ENCODE measurements around the gene MED25.

The MED25 gene

DNA sequence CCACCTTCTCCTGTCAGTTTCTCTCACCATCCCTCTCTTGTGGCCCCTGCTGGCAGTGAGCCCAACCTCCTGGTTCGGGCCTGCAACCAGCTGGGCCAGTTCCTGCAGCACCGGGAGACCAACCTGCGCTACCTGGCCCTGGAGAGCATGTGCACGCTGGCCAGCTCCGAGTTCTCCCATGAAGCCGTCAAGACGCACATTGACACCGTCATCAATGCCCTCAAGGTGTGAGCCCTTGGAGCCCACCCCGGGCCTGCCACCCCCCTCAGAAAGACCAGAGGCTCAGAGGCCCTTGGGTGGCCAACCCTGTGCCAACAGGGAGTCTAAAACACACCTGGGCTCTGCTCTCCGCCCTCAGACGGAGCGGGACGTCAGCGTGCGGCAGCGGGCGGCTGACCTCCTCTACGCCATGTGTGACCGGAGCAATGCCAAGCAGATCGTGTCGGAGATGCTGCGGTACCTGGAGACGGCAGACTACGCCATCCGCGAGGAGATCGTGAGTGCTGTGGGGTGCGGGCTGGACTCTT lies 18.8 kb upstream of the MED25 start:
- Histone ChIP-seq H3K4me3 (ENCODE audit: low read depth, low read length) (no peak overlapping the region), H3K36me3 (ENCODE audit: control insufficient read depth, insufficient read depth, low read length) (peaks cover 75% of the 10 kb centered on the region), H3K4me1 (ENCODE audit: control insufficient read depth, insufficient read depth, low read length) (peaks cover 8% of the 10 kb centered on the region), H3K27ac (ENCODE audit: low read depth, low read length) (no peak overlapping the region), H3K9me3 (ENCODE audit: control insufficient read depth, insufficient read depth, low read depth, low read length) (no peaks in the 10 kb centered on the region), H3K27me3 (ENCODE audit: control insufficient read depth, insufficient read depth, low read length) (no peaks in the 10 kb centered on the region), H3K9ac (ENCODE audit: low read length) (no peak overlapping the region)

- Histone ChIP-seq H3K4me1 (ENCODE audit: control insufficient read depth, insufficient read depth, low read length) (peaks cover 8% of the 10 kb centered on the region), H3K9ac (ENCODE audit: low read length) (no peak overlapping the region), H3K36me3 (ENCODE audit: control insufficient read depth, insufficient read depth, low read length) (peaks cover 71% of the 10 kb centered on the region), H3K9me3 (ENCODE audit: control insufficient read depth, insufficient read depth, low read depth, low read length) (no peaks in the 10 kb centered on the region), H3K27me3 (ENCODE audit: control insufficient read depth, insufficient read depth, low read length) (no peaks in the 10 kb centered on the region), H3K27ac (ENCODE audit: low read depth, low read length) (no peak overlapping the region), H3K4me3 (ENCODE audit: low read depth, low read length) (no peak overlapping the region)
These were observed 18.2 kb upstream of the MED25 start for GRCh38 chr19:49799798-49800376.

DNA sequence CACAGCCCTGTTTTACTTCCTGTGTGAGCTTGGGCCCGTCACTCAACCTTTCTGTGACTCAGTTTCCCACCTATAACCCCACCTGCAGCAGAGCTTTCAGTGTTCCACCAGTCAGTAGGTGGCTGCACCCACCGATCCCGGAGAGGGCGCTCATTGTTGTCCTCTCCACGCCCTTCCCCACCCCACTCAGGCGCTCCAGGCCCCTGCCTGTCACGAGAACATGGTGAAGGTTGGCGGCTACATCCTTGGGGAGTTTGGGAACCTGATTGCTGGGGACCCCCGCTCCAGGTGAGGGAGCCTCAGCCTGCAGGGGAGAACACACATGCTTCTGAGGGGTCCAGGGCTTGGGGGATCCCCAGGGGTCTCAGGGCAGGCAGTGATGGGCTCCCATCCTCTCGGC lies 17.3 kb upstream of the MED25 start:
- Histone ChIP-seq H3K4me3 (ENCODE audit: low read depth, low read length) (no peak overlapping the region), H3K4me1 (ENCODE audit: control insufficient read depth, insufficient read depth, low read length) (peaks cover 8% of the 10 kb centered on the region), H3K27me3 (ENCODE audit: control insufficient read depth, insufficient read depth, low read length) (no peaks in the 10 kb centered on the region), H3K9ac (ENCODE audit: low read length) (no peak overlapping the region), H3K9me3 (ENCODE audit: control insufficient read depth, insufficient read depth, low read depth, low read length) (no peaks in the 10 kb centered on the region), H3K27ac (ENCODE audit: low read depth, low read length) (no peak overlapping the region), H3K36me3 (ENCODE audit: control insufficient read depth, insufficient read depth, low read length) (peaks cover 63% of the 10 kb centered on the region)

- H3K27ac ChIP-seq (ENCODE audit: low read depth, low read length), result no peak overlapping the region
- H3K4me1 ChIP-seq (ENCODE audit: control insufficient read depth, insufficient read depth, low read length), result peaks cover 8% of the 10 kb centered on the region
- peaks cover 61% of the 10 kb centered on the region for H3K36me3 ChIP-seq (ENCODE audit: control insufficient read depth, insufficient read depth, low read length)
- H3K4me3 ChIP-seq (ENCODE audit: low read depth, low read length), result no peak overlapping the region
- no peaks in the 10 kb centered on the region for H3K27me3 ChIP-seq (ENCODE audit: control insufficient read depth, insufficient read depth, low read length)
- no peaks in the 10 kb centered on the region for H3K9me3 ChIP-seq (ENCODE audit: control insufficient read depth, insufficient read depth, low read depth, low read length)
- no peak overlapping the region for H3K9ac ChIP-seq (ENCODE audit: low read length)
These were observed 16.6 kb upstream of the MED25 start for GRCh38 chr19:49801401-49801888.

- Histone ChIP-seq H3K27ac (ENCODE audit: low read depth, low read length) (no peak overlapping the region), H3K4me3 (ENCODE audit: low read depth, low read length) (peak overlapping the region; percentile 43), H3K36me3 (ENCODE audit: control insufficient read depth, insufficient read depth, low read length) (peaks cover 57% of the 10 kb centered on the region), H3K9me3 (ENCODE audit: control insufficient read depth, insufficient read depth, low read depth, low read length) (no peaks in the 10 kb centered on the region), H3K9ac (ENCODE audit: low read length) (no peak overlapping the region), H3K27me3 (ENCODE audit: control insufficient read depth, insufficient read depth, low read length) (no peaks in the 10 kb centered on the region), H3K4me1 (ENCODE audit: control insufficient read depth, insufficient read depth, low read length) (peaks cover 8% of the 10 kb centered on the region)
These were observed 16.0 kb upstream of the MED25 start for GRCh38 chr19:49801966-49802661.

DNA sequence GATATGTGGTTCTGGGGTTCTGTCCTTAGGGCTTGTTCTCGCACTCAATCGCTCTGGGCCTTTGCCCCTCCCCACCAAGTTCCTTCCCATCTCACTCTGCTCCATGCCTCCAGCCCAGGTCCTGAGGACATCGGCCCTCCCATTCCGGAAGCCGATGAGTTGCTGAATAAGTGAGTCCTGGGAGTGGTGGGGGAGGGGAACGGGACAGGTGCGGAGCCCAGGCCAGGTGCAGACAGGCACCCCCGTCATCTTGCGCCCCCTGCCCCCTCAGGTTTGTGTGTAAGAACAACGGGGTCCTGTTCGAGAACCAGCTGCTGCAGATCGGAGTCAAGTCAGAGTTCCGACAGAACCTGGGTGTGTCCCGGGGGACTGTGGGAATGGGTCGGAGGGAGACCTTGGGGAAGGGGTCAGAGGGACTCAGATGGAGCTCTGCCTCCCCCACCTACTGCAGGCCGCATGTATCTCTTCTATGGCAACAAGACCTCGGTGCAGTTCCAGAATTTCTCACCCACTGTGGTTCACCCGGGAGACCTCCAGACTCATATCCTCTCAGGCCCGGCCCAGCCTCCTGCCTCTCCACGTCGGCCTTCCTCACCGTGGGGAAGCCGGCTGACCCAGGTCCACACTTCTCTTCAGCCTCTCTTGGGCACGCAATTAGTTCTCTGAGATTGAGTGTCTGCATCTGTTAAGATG lies 15.1 kb upstream of the MED25 start:
- H3K9ac ChIP-seq (ENCODE audit: low read length), result no peak overlapping the region
- no peaks in the 10 kb centered on the region for H3K27me3 ChIP-seq (ENCODE audit: control insufficient read depth, insufficient read depth, low read length)
- no peaks in the 10 kb centered on the region for H3K9me3 ChIP-seq (ENCODE audit: control insufficient read depth, insufficient read depth, low read depth, low read length)
- H3K36me3 ChIP-seq (ENCODE audit: control insufficient read depth, insufficient read depth, low read length), result peaks cover 55% of the 10 kb centered on the region
- peak overlapping the region; percentile 43 for H3K4me3 ChIP-seq (ENCODE audit: low read depth, low read length)
- H3K4me1 ChIP-seq (ENCODE audit: control insufficient read depth, insufficient read depth, low read length), result peaks cover 10% of the 10 kb centered on the region
- H3K27ac ChIP-seq (ENCODE audit: low read depth, low read length), result 0 out of 2 replicates have a peak overlapping the region, but pooled peaks have one; percentile 45

- Histone ChIP-seq H3K4me3 (ENCODE audit: low read depth, low read length) (no peak overlapping the region), H3K27me3 (ENCODE audit: control insufficient read depth, insufficient read depth, low read length) (no peaks in the 10 kb centered on the region), H3K36me3 (ENCODE audit: control insufficient read depth, insufficient read depth, low read length) (peaks cover 51% of the 10 kb centered on the region), H3K27ac (ENCODE audit: low read depth, low read length) (no peak overlapping the region), H3K4me1 (ENCODE audit: control insufficient read depth, insufficient read depth, low read length) (peaks cover 14% of the 10 kb centered on the region), H3K9me3 (ENCODE audit: control insufficient read depth, insufficient read depth, low read depth, low read length) (no peaks in the 10 kb centered on the region), H3K9ac (ENCODE audit: low read length) (no peak overlapping the region)
These were observed 14.6 kb upstream of the MED25 start for GRCh38 chr19:49803529-49803856.

DNA sequence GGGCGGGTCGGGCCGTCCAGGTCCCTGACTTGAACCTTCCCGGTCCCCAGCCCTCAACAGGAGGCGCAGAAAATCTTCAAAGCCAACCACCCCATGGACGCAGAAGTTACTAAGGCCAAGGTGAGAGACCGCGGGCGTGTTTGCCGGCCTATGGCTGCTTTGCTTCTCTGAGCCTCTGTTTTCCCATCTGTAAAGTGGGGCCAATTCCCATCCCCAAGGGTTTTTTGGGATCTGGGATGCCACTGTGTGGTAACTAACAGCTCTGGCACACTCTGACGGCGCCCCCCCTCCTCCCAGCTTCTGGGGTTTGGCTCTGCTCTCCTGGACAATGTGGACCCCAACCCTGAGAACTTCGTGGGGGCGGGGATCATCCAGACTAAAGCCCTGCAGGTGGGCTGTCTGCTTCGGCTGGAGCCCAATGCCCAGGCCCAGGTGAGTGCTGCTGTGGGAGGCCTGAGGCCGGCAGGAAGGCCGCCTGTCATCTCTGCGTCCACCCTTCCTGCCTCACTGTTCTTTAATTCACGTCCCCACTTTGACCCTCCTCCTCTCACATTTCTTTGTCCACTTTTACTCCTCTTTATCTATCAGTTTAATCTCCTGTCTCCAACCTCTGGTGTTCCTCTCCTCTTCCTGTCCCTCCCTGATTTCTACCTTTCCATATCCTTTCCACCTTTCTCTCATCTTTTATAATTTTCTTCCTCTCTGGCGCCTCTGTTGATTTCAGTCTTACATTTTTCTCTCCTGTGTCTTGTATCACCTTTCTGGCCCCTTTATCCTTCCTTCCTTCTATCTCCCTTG lies 12.1 kb upstream of the MED25 start:
- Histone ChIP-seq H3K27ac (ENCODE audit: low read depth, low read length) (no peak overlapping the region), H3K4me3 (ENCODE audit: low read depth, low read length) (peak overlapping the region; percentile 25; the same call in 1 of the 2 replicates), H3K9ac (ENCODE audit: low read length) (no peak overlapping the region), H3K36me3 (ENCODE audit: control insufficient read depth, insufficient read depth, low read length) (peaks cover 27% of the 10 kb centered on the region), H3K9me3 (ENCODE audit: control insufficient read depth, insufficient read depth, low read depth, low read length) (no peaks in the 10 kb centered on the region), H3K4me1 (ENCODE audit: control insufficient read depth, insufficient read depth, low read length) (peaks cover 22% of the 10 kb centered on the region), H3K27me3 (ENCODE audit: control insufficient read depth, insufficient read depth, low read length) (no peaks in the 10 kb centered on the region; the same call in 1 of the 2 replicates)

DNA sequence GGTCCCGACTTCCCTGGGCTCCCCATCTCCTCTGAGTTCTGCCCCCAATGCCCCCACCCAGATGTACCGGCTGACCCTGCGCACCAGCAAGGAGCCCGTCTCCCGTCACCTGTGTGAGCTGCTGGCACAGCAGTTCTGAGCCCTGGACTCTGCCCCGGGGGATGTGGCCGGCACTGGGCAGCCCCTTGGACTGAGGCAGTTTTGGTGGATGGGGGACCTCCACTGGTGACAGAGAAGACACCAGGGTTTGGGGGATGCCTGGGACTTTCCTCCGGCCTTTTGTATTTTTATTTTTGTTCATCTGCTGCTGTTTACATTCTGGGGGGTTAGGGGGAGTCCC lies 11.5 kb upstream of the MED25 start:
- Histone ChIP-seq H3K9me3 (ENCODE audit: control insufficient read depth, insufficient read depth, low read depth, low read length) (no peaks in the 10 kb centered on the region), H3K9ac (ENCODE audit: low read length) (no peak overlapping the region), H3K27ac (ENCODE audit: low read depth, low read length) (no peak overlapping the region), H3K36me3 (ENCODE audit: control insufficient read depth, insufficient read depth, low read length) (peaks cover 27% of the 10 kb centered on the region), H3K4me1 (ENCODE audit: control insufficient read depth, insufficient read depth, low read length) (peaks cover 22% of the 10 kb centered on the region), H3K27me3 (ENCODE audit: control insufficient read depth, insufficient read depth, low read length) (no peaks in the 10 kb centered on the region; the same call in 1 of the 2 replicates), H3K4me3 (ENCODE audit: low read depth, low read length) (no peak overlapping the region)

DNA sequence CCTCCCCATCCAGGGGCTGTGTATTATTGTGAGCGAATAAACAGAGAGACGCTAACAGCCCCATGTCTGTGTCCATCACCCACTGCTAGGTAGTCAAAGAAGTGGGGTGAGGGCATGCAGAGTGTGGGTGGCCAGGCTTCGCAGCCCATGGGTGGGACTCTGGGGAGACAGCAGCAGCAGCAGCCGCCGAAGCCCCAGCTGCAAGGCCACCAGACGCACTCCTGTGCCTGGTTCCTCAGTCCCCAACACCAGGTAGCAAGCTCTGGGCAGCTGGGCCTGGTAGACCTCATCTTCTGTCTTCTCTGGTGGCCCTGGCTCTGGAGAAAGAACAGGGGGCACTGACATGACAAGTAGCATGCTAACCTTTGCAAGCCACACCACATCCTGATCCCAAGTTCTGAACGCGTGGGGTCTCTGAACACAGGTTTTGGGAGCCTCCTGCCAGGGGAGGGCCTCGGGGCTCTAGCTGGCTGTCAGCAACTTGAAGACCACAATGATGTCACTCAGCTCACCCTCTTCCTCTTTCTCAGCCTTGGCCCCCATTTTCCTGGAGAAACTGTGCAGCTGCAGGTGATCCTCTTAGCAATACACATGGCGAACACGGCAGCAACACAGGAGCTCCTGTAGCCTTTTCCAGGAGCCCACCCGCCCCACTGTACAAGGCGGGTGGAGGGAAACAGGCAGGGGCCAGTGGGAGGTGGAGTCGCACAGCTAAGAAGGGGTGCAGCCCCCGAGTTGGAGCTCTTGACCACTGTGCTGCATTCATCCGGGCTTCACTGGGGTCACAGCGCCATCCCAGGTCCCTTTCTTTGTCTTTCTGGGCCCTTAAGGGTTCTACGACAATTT lies 10.8 kb upstream of the MED25 start:
- Histone ChIP-seq H3K27me3 (ENCODE audit: control insufficient read depth, insufficient read depth, low read length) (no peaks in the 10 kb centered on the region; the same call in 1 of the 2 replicates), H3K9me3 (ENCODE audit: control insufficient read depth, insufficient read depth, low read depth, low read length) (no peaks in the 10 kb centered on the region), H3K4me1 (ENCODE audit: control insufficient read depth, insufficient read depth, low read length) (peaks cover 25% of the 10 kb centered on the region), H3K9ac (ENCODE audit: low read length) (no peak overlapping the region), H3K27ac (ENCODE audit: low read depth, low read length) (no peak overlapping the region), H3K36me3 (ENCODE audit: control insufficient read depth, insufficient read depth, low read length) (peaks cover 27% of the 10 kb centered on the region), H3K4me3 (ENCODE audit: low read depth, low read length) (no peak overlapping the region)
